Peyer's patch (tissue), 4 donors: ENCODE data around the gene PRELID2. TPM values are rescaled to one million over a fixed set of nuclear protein-coding genes. Genes with fewer than 3 reads are reported as not detected.

ENCODE experiments used
- DNase-seq, 3 donors: peaks; one replicate each; pipeline ENCODE4 v3.0.0-alpha.2; 2017 to 2019
- H3K27ac ChIP-seq, 4 donors: fragments of 200-600 bp; sonication (generic); one replicate each; pipeline ENCODE4 v1.5.1; 2016 to 2019
- H3K27me3 ChIP-seq, 2 donors: fragments of 200-600 bp; sonication (generic); one replicate each; pipeline ENCODE4 v1.5.1; 2019
- H3K36me3 ChIP-seq, 3 donors: fragments of 200-600 bp; sonication (generic); one replicate each; pipeline ENCODE4 v1.5.1; 2016 to 2019
- H3K4me1 ChIP-seq, 4 donors: fragments of 200-600 bp; sonication (generic); one replicate each; pipeline ENCODE4 v1.5.1; 2016 to 2019
- H3K4me3 ChIP-seq, 4 donors: fragments of 200-600 bp; sonication (generic); 1 replicate in 3 of 4; 2 replicates in 1 of 4; pipeline ENCODE4 v1.5.1; 2016 to 2019; ENCODE audit warnings: mild to moderate bottlenecking in 1 of 4
- H3K9me3 ChIP-seq, 4 donors: fragments of 200-600 bp; sonication (generic); one replicate each; pipeline ENCODE4 v1.5.1; 2016 to 2019; ENCODE audit warnings: mild to moderate bottlenecking in 1 of 4
- CTCF ChIP-seq, 6 experiments: fragments of 450-650 bp in 4 of 6; fragments of 200-600 bp in 2 of 6; sonication (generic) in 1 of 6; IDR thresholded peaks; one replicate each; pipeline ENCODE4 v1.5.1; 2017 to 2019; ENCODE audit warnings: antibody characterized with exemption in 6 of 6, mild to moderate bottlenecking in 3 of 6, moderate library complexity in 1 of 6
- POLR2A ChIP-seq, 2 donors: fragments of 450-650 bp; IDR thresholded peaks; one replicate each; pipeline ENCODE4 v1.5.1; 2017; ENCODE audit warnings: antibody characterized with exemption in 2 of 2, mild to moderate bottlenecking in 2 of 2, moderate library complexity in 2 of 2
- total RNA-seq, 4 donors: library from RNA; depleted of rRNA; stranded (reverse); fragments of >200 nt; gene quantifications; one replicate each; pipeline ENCODE4 v1.1.0, GENCODE V29; 2016

Gene PRELID2
- total RNA-seq, 4 donors from 2014 or later, result 81.7 to 194 (median 104) TPM

GRCh38 chr5:145778144-145778900 is 56.8 kb downstream of the PRELID2 start:
- Histone ChIP-seq H3K9me3 (no peaks in the 10 kb centered on the region), H3K4me3 (no peak overlapping the region), H3K4me1 (no peaks in the 10 kb centered on the region), H3K36me3 (peaks cover 0 to 19% (median 0%) of the 10 kb centered on the region in 3 donors), H3K27me3 (no peaks in the 10 kb centered on the region), H3K27ac (no peak overlapping the region)
- TF ChIP-seq POLR2A (IDR thresholded peaks at IDR 0.05) (no peak), CTCF (IDR thresholded peaks at IDR 0.05) (no peak)
- DNase-seq, result no peak

GRCh38 chr5:145777445-145778063 is 57.6 kb downstream of the PRELID2 start:
- Histone ChIP-seq H3K4me3 (no peak overlapping the region), H3K27me3 (no peaks in the 10 kb centered on the region), H3K36me3 (peaks cover 0 to 15% (median 0%) of the 10 kb centered on the region in 3 donors), H3K9me3 (no peaks in the 10 kb centered on the region), H3K4me1 (no peaks in the 10 kb centered on the region), H3K27ac (no peak overlapping the region)
- TF ChIP-seq POLR2A (IDR thresholded peaks at IDR 0.05) (no peak), CTCF (IDR thresholded peaks at IDR 0.05) (no peak)
- DNase-seq, result no peak

GRCh38 chr5:145776886-145777285 is 58.3 kb downstream of the PRELID2 start:
- H3K4me3 ChIP-seq, result no peak overlapping the region
- no peaks in the 10 kb centered on the region for H3K27me3 ChIP-seq
- H3K9me3 ChIP-seq, result no peaks in the 10 kb centered on the region
- H3K36me3 ChIP-seq, result peaks cover 0 to 15% (median 0%) of the 10 kb centered on the region in 3 donors
- H3K27ac ChIP-seq, result no peak overlapping the region
- no peaks in the 10 kb centered on the region for H3K4me1 ChIP-seq
- TF ChIP-seq POLR2A (IDR thresholded peaks at IDR 0.05), result no peak
- no peak for TF ChIP-seq CTCF (IDR thresholded peaks at IDR 0.05)
- no peak for DNase-seq

GRCh38 chr5:145775893-145776444 is 59.2 kb downstream of the PRELID2 start:
- no peak for TF ChIP-seq POLR2A (IDR thresholded peaks at IDR 0.05)
- TF ChIP-seq CTCF (IDR thresholded peaks at IDR 0.05), result no peak
- Histone ChIP-seq H3K27me3 (no peaks in the 10 kb centered on the region), H3K36me3 (peaks cover 0 to 15% (median 0%) of the 10 kb centered on the region in 3 donors), H3K9me3 (no peaks in the 10 kb centered on the region), H3K4me1 (no peaks in the 10 kb centered on the region), H3K4me3 (no peak overlapping the region), H3K27ac (no peak overlapping the region)
- DNase-seq, result no peak

GRCh38 chr5:145775411-145775810 is 59.7 kb downstream of the PRELID2 start:
- Histone ChIP-seq H3K9me3 (no peaks in the 10 kb centered on the region), H3K27ac (no peak overlapping the region), H3K4me1 (no peaks in the 10 kb centered on the region), H3K4me3 (no peak overlapping the region), H3K36me3 (peaks cover 0 to 15% (median 0%) of the 10 kb centered on the region in 3 donors), H3K27me3 (no peaks in the 10 kb centered on the region)
- DNase-seq, result no peak
- TF ChIP-seq CTCF (IDR thresholded peaks at IDR 0.05) (no peak), POLR2A (IDR thresholded peaks at IDR 0.05) (no peak)
